ENCODE measurements around the gene PPME1.

DNA sequence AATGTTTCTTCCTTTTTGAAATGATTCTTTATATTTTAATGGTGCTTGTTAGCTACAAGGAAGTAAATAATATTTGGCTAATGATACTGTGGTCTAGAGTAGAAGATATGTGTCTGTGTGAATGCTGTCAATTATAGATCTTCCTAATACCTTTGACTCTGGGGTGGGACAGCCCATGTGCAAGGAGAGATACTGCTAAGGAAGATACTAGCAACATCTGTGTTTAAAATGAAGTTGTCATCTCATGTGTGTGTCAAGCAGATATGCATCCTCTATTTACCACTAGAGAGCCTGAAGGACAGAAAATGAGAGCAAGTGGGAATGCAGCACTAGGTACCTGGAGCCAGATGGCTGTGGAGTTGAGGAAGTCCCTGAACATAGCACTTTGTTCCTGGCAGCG lies 34.1 kb downstream of the PPME1 start:
- no peak for TF ChIP-seq CTCF (IDR thresholded peaks at IDR 0.05)
- no peak for TF ChIP-seq EZH2 (IDR thresholded peaks at IDR 0.05)

Data from neural progenitor cell (in vitro differentiated cells).